ENCODE measurements around the gene SNAP91. TPM values are rescaled to one million over a fixed set of nuclear protein-coding genes. Genes with fewer than 3 reads are reported as not detected.

SNAP91 gene
- total RNA-seq, 1 experiment from 2014 or later, result 0.95 TPM

DNA sequence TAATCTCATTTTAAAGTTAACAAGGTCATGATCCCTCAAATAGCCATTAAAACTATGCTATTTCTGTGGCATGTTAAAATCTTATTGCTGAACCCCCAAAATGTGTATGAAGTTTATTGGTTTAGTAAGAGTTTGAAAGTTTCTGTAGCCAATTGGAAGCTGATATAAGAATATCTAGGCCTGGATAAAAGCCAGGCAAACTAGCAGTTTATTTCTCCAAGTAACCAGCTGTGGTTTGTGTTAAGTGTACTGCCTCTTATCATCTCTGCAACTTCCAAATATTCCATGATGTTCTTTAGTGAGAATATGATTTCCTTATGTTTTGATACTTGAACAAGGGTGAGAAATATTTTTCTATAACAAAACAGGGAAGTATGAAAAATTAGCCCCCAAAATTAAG is 119.8 kb downstream of the SNAP91 start:
- H3K4me1 ChIP-seq (ENCODE audit: control insufficient read depth, insufficient read depth, low read length), result no peaks in the 10 kb centered on the region
- intact Hi-C loops (cut with micrococcal nuclease; ENCODE audit: unreplicated experiment), result no loop called here
- no peaks in the 10 kb centered on the region for H3K9me3 ChIP-seq (ENCODE audit: control insufficient read depth, insufficient read depth, low read depth, low read length)
- no peaks in the 10 kb centered on the region for H3K27me3 ChIP-seq (ENCODE audit: control insufficient read depth, insufficient read depth, low read length)
- H3K27ac ChIP-seq (ENCODE audit: low read length), result no peak overlapping the region
- CTCF ChIA-PET, result interaction anchor here (0.6 kb wide), 1 partner anchor 367 kb away, joined by 4 read pairs; no protein-coding TSS in a partner anchor
- H3K36me3 ChIP-seq (ENCODE audit: control insufficient read depth, insufficient read depth, low read length), result no peaks in the 10 kb centered on the region
- POLR2A ChIA-PET, result no interaction called here
- BruUV-seq (replicated peaks), result no TSS peak
- ATAC-seq (no peak), DNase-seq (ENCODE audit: low read depth, low spot score) (no peak)
- no peak overlapping the region for H3K4me3 ChIP-seq (ENCODE audit: low read depth in 2 of 2, low read length in 2 of 2)
- TF ChIP-seq, protein P1, sequence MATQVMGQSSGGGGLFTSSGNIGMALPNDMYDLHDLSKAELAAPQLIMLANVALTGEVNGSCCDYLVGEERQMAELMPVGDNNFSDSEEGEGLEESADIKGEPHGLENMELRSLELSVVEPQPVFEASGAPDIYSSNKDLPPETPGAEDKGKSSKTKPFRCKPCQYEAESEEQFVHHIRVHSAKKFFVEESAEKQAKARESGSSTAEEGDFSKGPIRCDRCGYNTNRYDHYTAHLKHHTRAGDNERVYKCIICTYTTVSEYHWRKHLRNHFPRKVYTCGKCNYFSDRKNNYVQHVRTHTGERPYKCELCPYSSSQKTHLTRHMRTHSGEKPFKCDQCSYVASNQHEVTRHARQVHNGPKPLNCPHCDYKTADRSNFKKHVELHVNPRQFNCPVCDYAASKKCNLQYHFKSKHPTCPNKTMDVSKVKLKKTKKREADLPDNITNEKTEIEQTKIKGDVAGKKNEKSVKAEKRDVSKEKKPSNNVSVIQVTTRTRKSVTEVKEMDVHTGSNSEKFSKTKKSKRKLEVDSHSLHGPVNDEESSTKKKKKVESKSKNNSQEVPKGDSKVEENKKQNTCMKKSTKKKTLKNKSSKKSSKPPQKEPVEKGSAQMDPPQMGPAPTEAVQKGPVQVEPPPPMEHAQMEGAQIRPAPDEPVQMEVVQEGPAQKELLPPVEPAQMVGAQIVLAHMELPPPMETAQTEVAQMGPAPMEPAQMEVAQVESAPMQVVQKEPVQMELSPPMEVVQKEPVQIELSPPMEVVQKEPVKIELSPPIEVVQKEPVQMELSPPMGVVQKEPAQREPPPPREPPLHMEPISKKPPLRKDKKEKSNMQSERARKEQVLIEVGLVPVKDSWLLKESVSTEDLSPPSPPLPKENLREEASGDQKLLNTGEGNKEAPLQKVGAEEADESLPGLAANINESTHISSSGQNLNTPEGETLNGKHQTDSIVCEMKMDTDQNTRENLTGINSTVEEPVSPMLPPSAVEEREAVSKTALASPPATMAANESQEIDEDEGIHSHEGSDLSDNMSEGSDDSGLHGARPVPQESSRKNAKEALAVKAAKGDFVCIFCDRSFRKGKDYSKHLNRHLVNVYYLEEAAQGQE (IDR thresholded peaks at IDR 0.05; ENCODE audit: insufficient read depth in 1 of 2, low read depth in 2 of 2, low read length in 1 of 2), result no peak
- TF ChIP-seq SIN3A (IDR thresholded peaks at IDR 0.05; ENCODE audit: borderline replicate concordance, insufficient read depth, low read depth, low read length) (no peak), POLR2AphosphoS5 (IDR thresholded peaks at IDR 0.05; ENCODE audit: low read depth, low read length) (no peak), CTCF (IDR thresholded peaks at IDR 0.05) (no peak), TCF7L2 (IDR thresholded peaks at IDR 0.05; ENCODE audit: low read depth, low read length) (no peak)
- in situ Hi-C loops (cut with HindIII; ENCODE audit: low pct_unique_long_range_greater_than_20kb, low sequenced_read_pairs), result no loop called here

GRCh38 chr6:83578057-83578456 is 130.8 kb downstream of the SNAP91 start:
- TF ChIP-seq POLR2AphosphoS5 (IDR thresholded peaks at IDR 0.05; ENCODE audit: low read depth, low read length) (no peak), TCF7L2 (IDR thresholded peaks at IDR 0.05; ENCODE audit: low read depth, low read length) (no peak), SIN3A (IDR thresholded peaks at IDR 0.05; ENCODE audit: borderline replicate concordance, insufficient read depth, low read depth, low read length) (no peak)
- TF ChIP-seq, protein P1 (IDR thresholded peaks at IDR 0.05; ENCODE audit: insufficient read depth in 1 of 2, low read depth in 2 of 2, low read length in 1 of 2), result no peak
- H3K4me3 ChIP-seq (ENCODE audit: low read depth in 2 of 2, low read length in 2 of 2), result no peak overlapping the region
- H3K36me3 ChIP-seq (ENCODE audit: control insufficient read depth, insufficient read depth, low read length), result no peaks in the 10 kb centered on the region
- ATAC-seq, result no peak
- no TSS peak for BruUV-seq (replicated peaks)
- in situ Hi-C loops (cut with HindIII; ENCODE audit: low pct_unique_long_range_greater_than_20kb, low sequenced_read_pairs), result no loop called here
- intact Hi-C loops (cut with micrococcal nuclease; ENCODE audit: unreplicated experiment), result no loop called here
- CTCF ChIA-PET, result no interaction called here
- H3K27me3 ChIP-seq (ENCODE audit: control insufficient read depth, insufficient read depth, low read length), result no peaks in the 10 kb centered on the region
- no peak overlapping the region for H3K27ac ChIP-seq (ENCODE audit: low read length)
- no peaks in the 10 kb centered on the region for H3K4me1 ChIP-seq (ENCODE audit: control insufficient read depth, insufficient read depth, low read length)
- POLR2A ChIA-PET, result no interaction called here
- H3K9me3 ChIP-seq (ENCODE audit: control insufficient read depth, insufficient read depth, low read depth, low read length), result no peaks in the 10 kb centered on the region
- DNase-seq (ENCODE audit: low read depth, low spot score), result no peak

Data from Panc1 (cell line).